ENCODE results near the gene MTHFD1L. TPM values are rescaled to one million over a fixed set of nuclear protein-coding genes. Genes with fewer than 3 reads are reported as not detected.

Gene MTHFD1L
- total and polyA plus RNA-seq, 4 donors, result 7.6 to 34.9 (median 11.0) TPM

DNA sequence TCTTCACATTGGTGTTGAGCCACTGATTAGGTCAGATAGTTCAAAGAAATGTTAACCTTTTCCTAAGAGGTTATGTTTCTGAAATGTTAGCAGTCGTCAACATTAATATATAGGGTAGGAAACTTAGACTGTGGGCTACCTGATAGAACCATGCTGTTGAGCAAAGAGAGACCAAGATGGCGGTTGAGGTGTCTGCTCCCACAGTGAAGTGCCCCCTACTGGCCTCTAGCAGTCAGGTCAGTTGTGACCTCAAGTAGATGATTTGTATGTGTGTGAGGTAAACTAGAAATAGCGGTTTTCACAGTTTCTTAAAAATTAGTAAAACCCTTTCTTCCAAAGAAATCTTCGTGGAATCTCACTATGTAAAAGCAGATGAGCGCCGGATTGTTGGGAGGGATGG lies 40.3 kb downstream of the MTHFD1L start:
- TF ChIP-seq, protein P1, sequence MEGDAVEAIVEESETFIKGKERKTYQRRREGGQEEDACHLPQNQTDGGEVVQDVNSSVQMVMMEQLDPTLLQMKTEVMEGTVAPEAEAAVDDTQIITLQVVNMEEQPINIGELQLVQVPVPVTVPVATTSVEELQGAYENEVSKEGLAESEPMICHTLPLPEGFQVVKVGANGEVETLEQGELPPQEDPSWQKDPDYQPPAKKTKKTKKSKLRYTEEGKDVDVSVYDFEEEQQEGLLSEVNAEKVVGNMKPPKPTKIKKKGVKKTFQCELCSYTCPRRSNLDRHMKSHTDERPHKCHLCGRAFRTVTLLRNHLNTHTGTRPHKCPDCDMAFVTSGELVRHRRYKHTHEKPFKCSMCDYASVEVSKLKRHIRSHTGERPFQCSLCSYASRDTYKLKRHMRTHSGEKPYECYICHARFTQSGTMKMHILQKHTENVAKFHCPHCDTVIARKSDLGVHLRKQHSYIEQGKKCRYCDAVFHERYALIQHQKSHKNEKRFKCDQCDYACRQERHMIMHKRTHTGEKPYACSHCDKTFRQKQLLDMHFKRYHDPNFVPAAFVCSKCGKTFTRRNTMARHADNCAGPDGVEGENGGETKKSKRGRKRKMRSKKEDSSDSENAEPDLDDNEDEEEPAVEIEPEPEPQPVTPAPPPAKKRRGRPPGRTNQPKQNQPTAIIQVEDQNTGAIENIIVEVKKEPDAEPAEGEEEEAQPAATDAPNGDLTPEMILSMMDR (IDR thresholded peaks at IDR 0.05; ENCODE audit: control extremely low read depth, extremely low read depth), result no peak
- H3K27me3 ChIP-seq (ENCODE audit: control insufficient read depth in 3 of 3, insufficient read depth in 3 of 3, low read length in 2 of 3), result no peaks in the 10 kb centered on the region
- no peak overlapping the region for H3K9ac ChIP-seq (ENCODE audit: insufficient read depth in 1 of 2, low read length in 2 of 2)
- 85 to 89% methylated on average over 6 of the region's 6 CpGs for WGBS, 2 donors
- H3K36me3 ChIP-seq (ENCODE audit: control insufficient read depth in 4 of 4, insufficient read depth in 4 of 4, low read length in 4 of 4), result peaks cover 0 to 3% (median 0%) of the 10 kb centered on the region in 4 donors
- H3K4me1 ChIP-seq (ENCODE audit: control insufficient read depth in 5 of 5, insufficient read depth in 5 of 5, low read length in 5 of 5), result peaks cover 0 to 42% (median 5%) of the 10 kb centered on the region in 5 donors
- no peak for ATAC-seq (ENCODE audit: insufficient read depth, low FRiP score)
- no peak overlapping the region for H3K4me3 ChIP-seq
- no peak overlapping the region for H3K27ac ChIP-seq (ENCODE audit: low read depth in 1 of 2, low read length in 1 of 2)
- H3K9me3 ChIP-seq (ENCODE audit: control insufficient read depth in 4 of 4, insufficient read depth in 3 of 4, low read length in 3 of 4), result no peaks in the 10 kb centered on the region
- no peak for DNase-seq

DNA sequence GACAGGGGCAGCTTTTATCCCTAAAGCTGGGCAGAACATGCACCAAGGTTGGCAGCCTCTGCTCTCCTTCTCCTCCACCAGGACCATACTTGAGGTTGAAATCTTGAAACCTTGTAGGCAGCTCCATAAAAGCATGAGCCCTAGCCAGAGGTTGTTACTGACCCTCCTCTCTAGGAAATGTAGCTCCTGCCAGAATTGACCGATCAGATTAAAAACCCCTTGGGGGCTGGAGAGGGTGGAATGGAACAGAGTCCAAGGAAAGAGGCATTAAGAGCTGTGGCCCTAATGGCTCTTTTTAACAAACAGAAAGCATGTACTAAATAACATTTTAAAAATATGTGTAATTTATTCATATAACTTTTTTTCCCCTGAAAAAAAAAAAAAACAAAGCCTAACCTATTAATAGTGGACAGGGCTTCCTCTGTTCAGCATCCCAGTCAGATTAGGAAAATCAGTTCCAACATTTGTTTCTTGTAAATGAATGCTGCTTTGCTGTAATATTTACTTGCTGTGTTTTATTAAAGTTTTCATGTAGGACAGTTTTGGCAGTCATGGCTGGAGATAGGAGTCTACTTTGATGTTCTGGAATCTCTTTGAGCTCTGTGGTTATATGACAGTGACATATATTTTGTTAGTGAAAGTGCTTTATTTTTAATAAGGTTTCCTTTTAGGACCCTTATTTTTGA lies 41.3 kb downstream of the MTHFD1L start:
- DNase-seq, result peak; percentile 22 to 88 (median 86)
- Histone ChIP-seq H3K27ac (ENCODE audit: low read depth in 1 of 2, low read length in 1 of 2) (peak overlapping the region in 1 of 2 donors; percentile 34), H3K9ac (ENCODE audit: insufficient read depth in 1 of 2, low read length in 2 of 2) (no peak overlapping the region)

DNA sequence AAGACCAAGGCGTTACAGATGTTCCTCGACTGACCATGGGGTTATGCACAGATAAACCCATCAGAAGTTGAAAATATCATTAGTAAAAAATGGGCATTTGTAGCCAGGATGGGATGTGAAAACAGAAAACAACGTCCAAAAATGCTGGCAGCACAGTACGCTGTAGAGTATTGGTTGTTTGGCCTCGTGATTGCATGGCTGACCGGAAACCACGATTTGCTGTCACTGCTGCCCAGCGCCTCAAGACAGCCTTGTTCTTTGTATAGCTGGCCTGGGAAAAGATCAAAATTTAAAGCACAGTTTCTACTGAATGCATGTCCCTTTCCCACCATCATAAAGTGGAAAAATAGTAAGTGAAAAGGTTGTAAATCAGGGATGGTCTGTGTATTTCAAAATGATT lies 41.9 kb downstream of the MTHFD1L start:
- DNase-seq (peak in 2 of 3 donors; percentile 72 to 87), ATAC-seq (ENCODE audit: insufficient read depth, low FRiP score) (no peak)
- Histone ChIP-seq H3K27ac (ENCODE audit: low read depth in 1 of 2, low read length in 1 of 2) (no peak overlapping the region), H3K9ac (ENCODE audit: insufficient read depth in 1 of 2, low read length in 2 of 2) (no peak overlapping the region), H3K4me3 (no peak overlapping the region), H3K9me3 (ENCODE audit: control insufficient read depth in 4 of 4, insufficient read depth in 3 of 4, low read length in 3 of 4) (no peaks in the 10 kb centered on the region), H3K36me3 (ENCODE audit: control insufficient read depth in 4 of 4, insufficient read depth in 4 of 4, low read length in 4 of 4) (peaks cover 0 to 3% (median under 1%) of the 10 kb centered on the region in 4 donors), H3K4me1 (ENCODE audit: control insufficient read depth in 5 of 5, insufficient read depth in 5 of 5, low read length in 5 of 5) (peaks cover 0 to 32% (median 5%) of the 10 kb centered on the region in 5 donors), H3K27me3 (ENCODE audit: control insufficient read depth in 3 of 3, insufficient read depth in 3 of 3, low read length in 2 of 3) (no peaks in the 10 kb centered on the region)
- TF ChIP-seq, protein P1 (IDR thresholded peaks at IDR 0.05; ENCODE audit: control extremely low read depth, extremely low read depth), result no peak
- 78 to 88% methylated on average over 8 of the region's 8 CpGs for WGBS, 2 donors

More for the DNA sequence above, 41.3 kb downstream of the MTHFD1L start:
- Histone ChIP-seq H3K4me3 (no peak overlapping the region), H3K9me3 (ENCODE audit: control insufficient read depth in 4 of 4, insufficient read depth in 3 of 4, low read length in 3 of 4) (no peaks in the 10 kb centered on the region), H3K36me3 (ENCODE audit: control insufficient read depth in 4 of 4, insufficient read depth in 4 of 4, low read length in 4 of 4) (peaks cover 0 to 3% (median 0%) of the 10 kb centered on the region in 4 donors), H3K4me1 (ENCODE audit: control insufficient read depth in 5 of 5, insufficient read depth in 5 of 5, low read length in 5 of 5) (peaks cover 0 to 38% (median 5%) of the 10 kb centered on the region in 5 donors), H3K27me3 (ENCODE audit: control insufficient read depth in 3 of 3, insufficient read depth in 3 of 3, low read length in 2 of 3) (no peaks in the 10 kb centered on the region)
- TF ChIP-seq, protein P1 (IDR thresholded peaks at IDR 0.05; ENCODE audit: control extremely low read depth, extremely low read depth), result no peak
- 81 to 91% methylated on average over 1 of the region's 1 CpG for WGBS, 2 donors
- no peak for ATAC-seq (ENCODE audit: insufficient read depth, low FRiP score)
